IMR-90 (cell line): ENCODE data around the gene CTNNA1. TPM values are rescaled to one million over a fixed set of nuclear protein-coding genes. Genes with fewer than 3 reads are reported as not detected.

Experiments
- ATAC-seq: fragments of 200-7000 bp; cut with Tn5 transposase; 2 replicates; pipeline ENCODE4 v1.9.1; 2020; ENCODE audit warnings: low read depth, mild to moderate bottlenecking, moderate library complexity
- BruUV-seq: library from RNA; stranded (reverse); fragments of 400-500 nt; replicated peaks from 2 replicates; lab custom pipeline; 2021; lab: Mats Ljungman, UMichigan
- CTCF ChIA-PET: fragments of 300-600 bp; formaldehyde crosslinking; extraction: SDS; loops from one replicate; lab custom pipeline; 2021; ENCODE audit warnings: antibody characterized with exemption; lab: Yijun Ruan, JAX
- POLR2A ChIA-PET: fragments of 300-600 bp; sonication (Branson Sonifier 250); formaldehyde crosslinking; loops from one replicate; lab custom pipeline; 2022; ENCODE audit warnings: antibody characterized with exemption; ENCODE audit not compliant: unreplicated experiment; lab: Charles Lee
- DNase-seq: peaks from one replicate; pipeline ENCODE4 v3.0.0; 2013
- H2AFZ ChIP-seq: replicated peaks from 2 replicates; pipeline ENCODE3; 2013; ENCODE audit warnings: low read length, mild to moderate bottlenecking; ENCODE audit not compliant: poor library complexity
- H2AK5ac ChIP-seq: 2 replicates; pipeline ENCODE4 v1.6.1; 2013; ENCODE audit warnings: low read depth, low read length, inconsistent platforms
- H2AK9ac ChIP-seq: replicated peaks from 2 replicates; pipeline ENCODE3; 2013; ENCODE audit warnings: mild to moderate bottlenecking, low read depth, low read length, moderate library complexity; ENCODE audit not compliant: poor library complexity
- H2BK120ac ChIP-seq: 2 replicates; pipeline ENCODE4 v1.6.1; 2013; ENCODE audit warnings: low read depth, low read length, inconsistent platforms
- H2BK15ac ChIP-seq: 3 replicates; pipeline ENCODE4 v1.6.1; 2013; ENCODE audit warnings: low read depth, low read length, inconsistent platforms
- H2BK20ac ChIP-seq: 2 replicates; pipeline ENCODE4 v1.6.1; 2013; ENCODE audit warnings: low read depth, mild to moderate bottlenecking, inconsistent platforms, low read length, moderate library complexity
- H2BK5ac ChIP-seq: 2 replicates; pipeline ENCODE4 v1.6.1; 2013; ENCODE audit warnings: mild to moderate bottlenecking, low read depth, low read length, inconsistent platforms; ENCODE audit not compliant: poor library complexity, severe bottlenecking
- H3K14ac ChIP-seq: replicated peaks from 2 replicates; pipeline ENCODE4 v1.6.1; 2013; ENCODE audit warnings: low read depth, low read length, inconsistent platforms
- H3K18ac ChIP-seq: 2 replicates; pipeline ENCODE4 v1.6.1; 2013; ENCODE audit warnings: low read depth, low read length, control low read depth
- H3K23ac ChIP-seq: 2 replicates; pipeline ENCODE4 v1.6.1; 2013; ENCODE audit warnings: low read depth, low read length, inconsistent platforms
- H3K27ac ChIP-seq: 2 replicates; pipeline ENCODE4 v1.5.1; 2013; ENCODE audit warnings: mild to moderate bottlenecking, control low read depth, low read length; ENCODE audit not compliant: insufficient read depth
- H3K27me3 ChIP-seq: 2 replicates; pipeline ENCODE4 v1.6.1; 2013; ENCODE audit warnings: low read length; ENCODE audit not compliant: control insufficient read depth, insufficient read depth
- H3K36me3 ChIP-seq: 2 replicates; pipeline ENCODE4 v1.6.1; 2013; ENCODE audit warnings: low read length, mixed read lengths; ENCODE audit not compliant: control insufficient read depth, insufficient read depth
- H3K4ac ChIP-seq: 2 replicates; pipeline ENCODE4 v1.6.1; 2013; ENCODE audit warnings: low read depth, low read length, inconsistent platforms
- H3K4me1 ChIP-seq: 2 replicates; pipeline ENCODE4 v1.6.1; 2013; ENCODE audit warnings: low read length, mixed read lengths; ENCODE audit not compliant: control insufficient read depth, insufficient read depth
- H3K4me2 ChIP-seq: 2 replicates; pipeline ENCODE4 v1.6.1; 2013; ENCODE audit warnings: low read depth, mild to moderate bottlenecking, control low read depth, low read length, moderate library complexity
- H3K4me3 ChIP-seq: 2 replicates; pipeline ENCODE4 v1.5.1; 2013; ENCODE audit warnings: low read depth, mild to moderate bottlenecking, control low read depth, low read length, moderate library complexity; ENCODE audit not compliant: insufficient read depth
- H3K56ac ChIP-seq: 2 replicates; pipeline ENCODE4 v1.6.1; 2013; ENCODE audit warnings: low read length, inconsistent platforms; ENCODE audit not compliant: insufficient read depth; ENCODE audit errors: extremely low read depth
- H3K79me1 ChIP-seq, 2 experiments: 2 replicates each; pipeline ENCODE4 v1.6.1; 2013; ENCODE audit warnings: low read length in 2 of 2, inconsistent platforms in 1 of 2, low read depth in 1 of 2
- H3K9ac ChIP-seq: 2 replicates; pipeline ENCODE4 v1.6.1; 2013; ENCODE audit warnings: low read depth, low read length, control low read depth
- H3K9me1 ChIP-seq: 2 replicates; pipeline ENCODE4 v1.6.1; 2013; ENCODE audit warnings: low read length, inconsistent platforms; ENCODE audit not compliant: insufficient read depth
- H3K9me3 ChIP-seq: 2 replicates; pipeline ENCODE4 v1.6.1; 2013; ENCODE audit warnings: low read length; ENCODE audit not compliant: control insufficient read depth, insufficient read depth
- H4K20me1 ChIP-seq: 2 replicates; pipeline ENCODE4 v1.6.1; 2013; ENCODE audit warnings: low read length, inconsistent platforms; ENCODE audit not compliant: insufficient read depth
- H4K5ac ChIP-seq: 2 replicates; pipeline ENCODE4 v1.6.1; 2013; ENCODE audit warnings: mild to moderate bottlenecking, low read depth, low read length, control low read depth
- H4K8ac ChIP-seq, 2 experiments: 2 replicates each; pipeline ENCODE4 v1.6.1; 2013; ENCODE audit warnings: low read depth in 2 of 2, low read length in 2 of 2, control low read depth in 1 of 2, inconsistent platforms in 1 of 2
- H4K91ac ChIP-seq: 2 replicates; pipeline ENCODE4 v1.6.1; 2013; ENCODE audit warnings: low read depth, low read length, inconsistent platforms; ENCODE audit not compliant: insufficient read depth
- NFE2L2 ChIP-seq: fragments of 150-350 bp; IDR thresholded peaks from 2 replicates; pipeline ENCODE4 v1.6.1; 2016; ENCODE audit warnings: low read depth, mild to moderate bottlenecking, low read length
- WGBS, 2 experiments: methylation state at CpG; one replicate each; pipeline versions ENCODE4 v1.1.5 to v1.1.7; 2013; ENCODE audit warnings: missing lambda C conversion rate in 2 of 2; ENCODE audit not compliant: insufficient read length in 1 of 2; ENCODE audit errors: extremely low coverage in 2 of 2; 5-methylcytosine and 5-hydroxymethylcytosine counted together
- dilution Hi-C: fragments of 300-500 bp; cut with HindIII; formaldehyde crosslinking; loops from one replicate; pipeline ENCODE4 v1.14.3; 2018; ENCODE audit warnings: low sequenced_read_pairs; ENCODE audit not compliant: unreplicated experiment
- in situ Hi-C: fragments of 300-500 bp; cut with MboI; formaldehyde crosslinking; loops from 3 replicates; pipeline ENCODE4 v1.14.3; 2019; ENCODE audit warnings: low sequenced_read_pairs, inconsistent platforms, mixed read lengths
- intact Hi-C: fragments of 100-400 bp; cut with micrococcal nuclease; formaldehyde crosslinking; loops from 2 replicates; pipeline ENCODE4 v1.10.0; 2022
- polyA plus RNA-seq, 3 experiments: library from polyadenylated mRNA; depleted of rRNA; stranded (reverse); fragments of >200 nt; gene quantifications; 2 replicates each; pipeline ENCODE4 v1.2.3, GENCODE V29; 2012; ENCODE audit warnings: low replicate concordance in 1 of 3
- total RNA-seq: library from RNA; depleted of rRNA; stranded (reverse); fragments of >200 nt; gene quantifications from 2 replicates; pipeline ENCODE4 v1.2.3, GENCODE V29; 2012

CTNNA1 gene
- total and polyA plus RNA-seq, 2 of the 4 experiments (the other 2 are of a cell fraction): 220 to 471 TPM

- Histone ChIP-seq H3K23ac (no peak overlapping the region), H2BK20ac (no peak overlapping the region), H2AFZ (no peak overlapping the region), H3K4ac (no peak overlapping the region), H3K9ac (no peak overlapping the region), H3K27me3 (no peaks in the 10 kb centered on the region), H4K20me1 (peaks cover 3% of the 10 kb centered on the region), H4K91ac (no peak overlapping the region), H3K4me3 (no peak overlapping the region), H3K27ac (no peak overlapping the region), H2BK15ac (no peak overlapping the region), H3K18ac (no peak overlapping the region), H3K56ac (no peak overlapping the region), H3K9me1 (peaks cover 13% of the 10 kb centered on the region), H3K9me3 (no peaks in the 10 kb centered on the region; the same call in 1 of the 2 replicates), H3K4me2 (no peak overlapping the region), H4K8ac (no peak overlapping the region), H2BK120ac (no peak overlapping the region), H2AK9ac (no peak overlapping the region), H2BK5ac (no peak overlapping the region), H3K4me1 (peaks cover 18% of the 10 kb centered on the region), H3K14ac (no peak overlapping the region), H3K79me1 (peaks cover 29 to 66% of the 10 kb centered on the region in 2 experiments), H4K5ac (no peak overlapping the region), H3K36me3 (peaks cover 16% of the 10 kb centered on the region), H2AK5ac (no peak overlapping the region)
- ATAC-seq (no peak), DNase-seq (no peak)
- no TSS peak for BruUV-seq
- ChIA-PET CTCF (interaction anchor here (0.6 kb wide), 1 partner anchor 55 kb away, joined by 3 read pairs; no protein-coding TSS in a partner anchor), POLR2A (interaction anchor here (0.7 kb wide), 1 partner anchor 323 kb away, joined by 3 read pairs; the partner anchor contains the start of gene HSPA9)
- no CpG with 5 or more reads among the region's 2 CpGs for WGBS, 2 experiments
- dilution Hi-C loops: no loop called here
- TF ChIP-seq NFE2L2: no peak
- in situ Hi-C loops: no loop called here
- intact Hi-C loops: no loop called here
Measured at GRCh38 chr5:138898742-138899141, 145.5 kb downstream of the CTNNA1 start.
